Left cardiac atrium (tissue), 4 donors: ENCODE measurements around the gene LTBP1. TPM values are rescaled to one million over a fixed set of nuclear protein-coding genes. Genes with fewer than 3 reads are reported as not detected.

Experiments
- ATAC-seq, 2 donors: fragments of 200-7000 bp; cut with Tn5 transposase; one replicate each; pipeline ENCODE4 v1.9.1; 2020; ENCODE audit warnings: mild to moderate bottlenecking in 2 of 2, moderate library complexity in 2 of 2
- DNase-seq: peaks from one replicate; pipeline ENCODE4 v3.0.0-alpha.2; 2020
- intact Hi-C, 2 donors: fragments of 100-400 bp; cut with DNase I; formaldehyde crosslinking; loops; one replicate each; pipeline versions ENCODE4 v1.14.1 to v1.15.1; 2022 to 2023
- total RNA-seq, 2 donors: library from RNA; stranded (reverse); fragmentation: NEBNext Ultra II Directional; extraction: Animal tissue kit (Norgen Biotek cat#: 25700); gene quantifications; one replicate each; pipeline ENCODE4 v1.2.1, GENCODE V29; 2021
- donor health status: DM: no; HTN: yes; CAD: no.
- donor health status: DM: no; HTN: yes; CAD: no; lungs with severe emphysema.
- donor health status: DM: yes; HTN: yes; CAD: no.
- donor health status: Dilated cardiomyopathy.

Gene LTBP1
- total RNA-seq, 2 donors from 2014 or later: 121 to 160 TPM

DNA sequence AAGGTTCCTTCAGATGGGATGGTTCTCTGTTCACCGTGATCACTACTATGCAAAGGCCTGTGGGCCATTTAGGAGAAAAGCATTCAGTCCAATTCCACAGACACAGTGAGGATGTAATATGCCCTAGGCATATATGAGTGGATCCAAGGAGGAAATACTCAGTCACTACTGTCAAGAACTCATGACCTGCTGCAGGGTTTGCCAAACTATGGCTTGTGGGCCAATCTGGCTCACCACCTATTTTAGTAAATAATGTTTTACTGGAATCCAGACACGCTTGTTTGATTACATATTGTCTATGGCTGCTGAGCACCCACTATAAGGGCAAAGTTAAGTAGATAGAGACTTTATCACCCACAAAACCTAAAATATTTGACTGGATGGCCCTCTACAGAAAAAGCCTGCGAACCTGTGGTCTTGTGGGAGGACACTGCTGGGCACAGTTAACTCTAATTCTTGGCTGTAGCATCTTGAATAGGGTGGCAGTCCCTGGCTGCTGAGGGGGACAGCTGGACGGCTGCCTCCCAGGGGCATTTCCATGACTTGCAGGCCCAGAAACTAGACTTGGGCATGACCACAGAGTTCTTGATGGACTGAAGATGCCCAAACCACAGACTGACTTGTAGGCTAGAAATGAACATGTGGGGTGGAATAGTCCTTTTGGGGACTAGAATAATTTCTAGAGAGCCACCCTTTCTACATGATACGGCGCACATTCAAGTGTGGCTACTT, 20.6 kb upstream of the LTBP1 start:
- DNase-seq: no peak
- intact Hi-C loops: no loop called here
- ATAC-seq: no peak

DNA sequence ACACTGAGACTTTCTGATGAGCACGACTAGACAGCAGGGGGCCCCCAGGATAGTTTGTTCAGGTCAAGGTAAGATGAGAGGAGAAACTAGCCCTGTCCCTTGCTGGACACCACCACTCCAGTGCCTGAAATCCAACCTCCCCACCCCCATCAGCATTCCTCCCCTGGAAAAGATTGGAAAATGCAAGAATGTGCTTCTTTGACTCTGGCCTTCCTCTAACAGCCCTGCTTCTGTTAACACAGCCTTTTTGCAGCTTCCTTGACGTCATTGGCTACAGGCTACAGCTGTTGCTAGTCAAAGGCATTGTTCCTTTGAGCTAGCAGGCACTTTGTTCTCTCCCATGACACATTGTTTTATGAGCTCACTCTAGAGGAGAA, 20.1 kb upstream of the LTBP1 start:
- DNase-seq (no peak), ATAC-seq (peak in 1 of 2 donors; percentile 44)
- intact Hi-C loops: no loop called here

DNA sequence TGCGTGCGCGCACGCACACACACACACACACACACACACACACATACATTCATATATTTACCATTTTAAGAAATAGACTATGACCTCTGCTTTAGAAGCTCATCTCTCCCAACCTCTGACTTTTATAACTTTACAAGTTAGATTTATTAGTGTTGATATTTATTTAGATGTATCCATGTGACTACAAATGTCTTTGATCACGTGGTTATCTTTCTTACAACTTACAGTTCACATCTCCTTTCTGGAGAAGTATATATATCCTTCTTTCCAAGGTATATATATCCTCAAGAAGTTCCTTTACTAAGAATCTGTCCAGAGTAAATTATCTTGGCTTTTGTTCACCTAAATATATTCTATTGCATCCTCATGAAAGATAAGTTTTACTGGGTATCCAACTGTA, 16.3 kb upstream of the LTBP1 start:
- ATAC-seq (no peak), DNase-seq (no peak)
- intact Hi-C loops: no loop called here

DNA sequence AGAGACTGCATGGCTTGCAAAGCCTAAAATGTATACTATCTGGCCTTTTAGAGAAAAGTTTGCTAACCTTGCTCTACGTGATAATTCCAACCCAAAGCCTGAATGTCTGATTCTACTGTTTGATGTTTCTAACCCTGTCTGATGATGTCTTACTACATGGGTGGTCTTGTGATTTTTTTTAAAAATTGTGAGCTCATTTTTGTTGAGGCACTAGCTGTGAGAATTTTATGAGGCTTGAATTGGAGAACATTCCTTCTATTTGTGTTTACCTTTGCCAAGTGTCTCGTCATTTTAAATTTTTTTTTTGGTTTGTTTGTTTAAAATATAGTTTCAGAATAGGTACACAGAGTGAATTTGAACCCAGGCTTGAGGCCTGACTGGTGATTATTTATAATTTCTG, 15.2 kb upstream of the LTBP1 start:
- ATAC-seq: no peak
- DNase-seq: no peak
- intact Hi-C loops: no loop called here

DNA sequence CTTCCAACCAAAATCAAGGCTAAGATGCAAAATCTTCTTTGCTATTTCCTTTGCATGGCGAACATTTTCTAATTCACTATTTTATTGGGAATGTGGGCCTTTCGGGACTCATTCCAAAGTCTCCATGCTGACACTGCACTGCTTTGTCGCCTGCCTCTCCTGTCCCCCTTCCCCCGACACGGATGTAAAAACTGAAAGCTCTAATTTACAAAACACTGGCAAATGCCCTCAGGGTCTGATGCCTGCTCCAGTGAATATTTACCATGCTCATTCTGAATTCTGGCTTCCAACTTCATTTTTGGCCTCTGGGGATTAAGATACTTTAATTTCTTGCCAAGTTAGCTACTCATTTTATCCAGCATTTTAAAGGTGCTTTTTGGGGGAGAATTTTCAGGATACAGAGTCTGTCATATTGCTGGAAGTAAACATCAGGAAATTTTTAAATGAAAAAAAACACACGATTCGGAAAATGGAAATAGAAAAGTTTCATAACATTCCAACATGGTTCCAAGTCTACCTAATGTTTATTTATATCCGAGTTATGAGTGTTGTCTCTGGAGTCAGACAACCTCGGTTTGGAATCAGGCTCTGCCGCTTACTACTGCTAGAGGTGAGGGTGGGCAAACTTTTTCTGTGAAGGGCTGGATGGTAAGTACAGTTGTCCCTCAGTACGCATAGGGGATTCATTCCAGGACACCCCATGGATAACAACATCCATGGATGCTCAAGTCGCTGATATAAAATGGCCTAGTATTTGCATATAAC, 14.6 kb upstream of the LTBP1 start:
- no peak for DNase-seq
- intact Hi-C loops: no loop called here
- no peak for ATAC-seq

DNA sequence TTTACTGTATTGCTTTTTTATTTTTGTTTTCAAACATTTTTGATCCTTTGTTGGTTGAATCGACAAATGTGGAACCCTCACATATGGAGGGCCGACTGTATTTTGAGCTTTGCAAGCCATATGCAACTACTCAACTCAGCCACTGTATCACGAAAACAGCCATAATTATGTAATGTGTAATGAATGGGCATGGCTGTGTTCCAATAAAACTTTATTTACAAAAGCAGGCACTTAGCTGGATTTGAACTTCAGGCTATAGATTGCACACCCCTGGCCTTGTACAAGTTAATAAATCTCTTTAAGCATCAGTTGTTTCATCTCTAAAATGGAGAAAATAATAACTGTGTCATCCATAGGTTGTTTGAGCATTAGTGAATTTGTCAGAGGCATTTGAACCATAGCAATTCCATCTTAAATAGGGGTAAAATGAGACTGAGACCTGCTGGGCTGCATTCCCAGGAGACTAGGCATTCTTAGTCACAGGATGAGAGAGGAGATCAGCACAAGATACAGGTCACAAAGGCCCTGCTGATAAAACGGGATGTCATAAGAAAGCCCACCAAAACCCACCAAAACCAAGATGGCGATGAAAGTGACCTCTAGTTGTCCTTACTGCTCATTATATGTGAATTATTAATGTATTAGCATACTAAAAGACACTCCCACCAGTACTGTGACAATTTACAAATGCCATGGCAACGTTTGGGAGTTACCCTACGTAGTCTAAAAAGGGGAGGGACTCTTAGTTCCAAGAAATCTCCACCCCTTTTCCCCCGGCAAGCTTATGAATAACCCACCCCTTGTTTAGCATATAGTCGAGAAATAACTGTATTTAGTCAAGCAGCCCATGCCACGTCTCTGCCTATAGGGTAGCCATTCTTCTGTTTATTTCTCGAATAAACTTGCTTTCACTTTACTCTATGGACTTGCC, 13.7 kb upstream of the LTBP1 start:
- intact Hi-C loops: no loop called here
- DNase-seq (no peak), ATAC-seq (no peak)

DNA sequence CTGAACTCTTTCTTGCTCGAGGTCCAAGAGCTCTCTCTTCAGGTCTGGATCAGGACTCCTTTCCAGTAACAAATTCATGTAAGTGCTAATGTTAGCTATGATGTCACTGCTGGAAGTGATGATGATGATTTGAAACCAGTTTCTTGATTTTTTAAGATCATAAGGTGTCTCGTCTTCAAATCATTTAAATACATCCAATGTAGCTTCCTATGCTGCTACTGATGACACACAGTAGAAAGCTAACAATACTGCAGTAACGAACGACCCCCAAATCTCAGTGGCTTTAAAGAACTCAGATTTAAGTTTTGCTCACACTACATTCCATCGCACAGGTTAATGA, 13.0 kb upstream of the LTBP1 start:
- intact Hi-C loops: no loop called here
- DNase-seq (no peak), ATAC-seq (no peak)

DNA sequence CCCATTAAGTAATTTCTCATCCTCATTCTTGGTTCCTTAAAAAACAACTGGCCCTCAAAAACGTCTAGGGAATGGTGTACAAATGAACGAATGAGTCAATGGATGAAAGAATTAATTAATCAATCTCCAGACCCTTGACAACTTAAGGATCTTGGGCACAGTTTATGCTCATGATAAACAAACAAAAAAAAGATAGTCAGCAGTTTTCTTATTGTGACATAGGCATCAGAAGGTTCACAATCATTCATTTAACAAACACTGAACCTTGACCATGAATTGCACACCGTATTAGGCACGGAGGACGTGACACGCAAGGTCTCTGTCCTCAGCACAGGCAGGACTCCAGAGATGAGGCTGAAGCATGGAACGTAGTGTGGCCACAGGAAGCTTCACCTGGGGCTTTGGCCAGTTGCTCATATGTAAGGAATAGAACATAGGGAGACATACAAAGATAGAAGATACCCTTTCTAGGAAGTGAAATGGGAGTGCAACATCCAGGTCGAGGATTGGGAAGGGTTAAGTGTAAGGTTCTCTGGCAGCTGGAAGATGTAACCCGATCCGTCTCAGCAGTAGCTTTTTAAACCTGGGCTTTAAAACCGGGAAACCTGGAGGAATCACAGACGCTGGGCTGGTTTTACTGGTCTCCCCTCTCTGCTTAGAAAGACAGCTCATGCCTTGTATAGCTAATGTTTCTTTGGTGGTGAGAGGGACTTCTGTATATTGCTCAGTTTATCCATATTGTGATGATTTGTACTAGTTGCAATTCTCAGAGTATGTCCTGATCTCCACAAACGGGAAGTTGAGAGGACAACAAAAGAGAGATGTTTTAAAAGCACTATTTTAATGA, 8.9 kb upstream of the LTBP1 start:
- ATAC-seq: no peak

DNA sequence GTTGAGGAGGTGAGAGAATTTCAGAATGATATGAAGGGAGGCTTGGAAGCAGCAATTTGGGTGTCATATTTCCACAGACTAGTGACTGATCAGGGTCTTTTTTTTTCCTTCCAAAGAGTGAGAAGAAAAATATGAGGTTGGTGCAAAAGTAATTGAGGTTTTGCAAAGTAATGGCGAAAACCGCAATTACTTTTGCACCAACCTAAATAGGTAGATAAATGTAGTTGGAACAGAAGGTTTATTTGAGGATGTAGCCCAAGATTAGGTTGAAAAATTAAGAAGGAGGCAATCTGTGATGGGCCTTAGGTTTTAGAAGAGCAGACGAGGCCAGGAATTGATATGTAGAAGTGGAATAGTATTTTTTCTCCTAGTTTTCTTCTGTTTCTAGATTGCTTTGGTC, 7.8 kb upstream of the LTBP1 start:
- intact Hi-C loops: no loop called here
- no peak for DNase-seq
- no peak for ATAC-seq

More for the DNA sequence above, 8.9 kb upstream of the LTBP1 start:
- no peak for DNase-seq
- intact Hi-C loops: no loop called here

DNA sequence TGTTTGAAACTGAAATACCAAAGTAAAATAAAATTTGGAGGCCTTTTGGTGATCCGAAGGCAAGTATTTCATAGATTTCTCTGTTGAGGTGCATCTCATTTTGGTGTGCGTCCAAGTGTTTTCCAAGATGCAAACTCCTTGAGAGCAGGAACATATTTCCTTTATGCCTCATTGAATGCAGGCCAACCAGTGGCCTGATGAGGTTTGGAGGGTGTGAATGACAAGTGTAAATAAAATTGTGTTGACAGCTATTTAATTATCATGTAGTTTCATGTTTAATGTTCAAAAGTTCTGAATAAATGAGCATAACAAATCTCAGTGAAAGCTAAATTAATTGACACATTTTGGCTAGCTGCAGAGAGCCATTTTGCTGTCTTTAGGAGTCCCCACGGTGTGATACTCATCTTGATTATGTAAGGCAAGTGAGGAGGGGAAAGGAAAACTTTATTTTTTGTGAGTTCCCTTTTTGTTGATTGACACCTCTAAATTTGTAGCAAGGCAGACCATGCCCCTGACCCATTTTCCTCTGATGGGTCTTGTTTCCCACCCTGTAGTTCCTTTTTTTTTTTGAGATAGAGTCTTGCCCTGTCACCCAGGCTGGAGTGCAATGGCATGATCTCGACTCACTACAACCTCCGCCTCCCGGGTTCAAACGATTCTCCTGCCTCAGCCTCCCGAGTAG, 6.3 kb upstream of the LTBP1 start:
- intact Hi-C loops: loop anchor here in 1 of 2 donors (10.0 kb wide), 1 partner anchor 74 kb away; no protein-coding TSS in a partner anchor

DNA sequence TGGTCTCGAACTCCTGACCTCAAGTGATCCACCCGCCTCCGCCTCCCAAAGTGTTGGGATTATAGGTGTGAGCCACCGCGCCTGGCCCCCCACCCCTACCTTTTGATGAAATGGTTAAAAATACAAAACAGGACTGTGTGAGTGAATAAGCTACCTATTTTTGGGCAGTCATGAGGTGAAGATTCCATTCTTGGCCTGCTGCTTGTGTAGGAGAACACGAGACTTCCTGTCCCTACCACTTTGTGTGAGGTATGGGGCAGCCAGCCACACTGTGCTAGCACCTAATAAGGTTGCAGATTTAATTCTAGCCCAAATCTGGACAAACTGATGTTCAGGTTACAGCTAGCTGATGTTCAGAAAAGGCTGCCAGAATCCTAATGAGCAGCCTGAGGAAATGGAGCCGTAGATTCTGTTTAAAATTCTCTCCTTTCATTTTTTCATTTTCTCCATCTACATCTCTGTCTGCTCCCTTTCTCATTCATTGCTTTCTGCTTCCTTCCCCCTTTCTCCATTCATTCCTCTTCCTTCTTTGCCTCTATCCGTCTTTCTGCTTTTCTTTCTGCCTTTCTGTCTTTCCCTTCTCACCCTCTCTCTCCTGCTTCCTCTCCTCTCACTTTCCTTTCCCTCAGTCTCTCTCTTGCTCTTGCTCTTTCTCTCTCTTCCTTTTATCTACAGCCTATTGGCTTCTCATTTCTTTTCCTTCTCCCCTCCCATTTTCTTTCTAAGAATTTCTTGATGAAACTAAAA, 4.6 kb upstream of the LTBP1 start:
- ATAC-seq (no peak), DNase-seq (no peak)
- intact Hi-C loops: loop anchor here in 1 of 2 donors (10.0 kb wide), 1 partner anchor 73 kb away; no protein-coding TSS in a partner anchor

More for the DNA sequence above, 6.3 kb upstream of the LTBP1 start:
- DNase-seq: no peak
- ATAC-seq: no peak

DNA sequence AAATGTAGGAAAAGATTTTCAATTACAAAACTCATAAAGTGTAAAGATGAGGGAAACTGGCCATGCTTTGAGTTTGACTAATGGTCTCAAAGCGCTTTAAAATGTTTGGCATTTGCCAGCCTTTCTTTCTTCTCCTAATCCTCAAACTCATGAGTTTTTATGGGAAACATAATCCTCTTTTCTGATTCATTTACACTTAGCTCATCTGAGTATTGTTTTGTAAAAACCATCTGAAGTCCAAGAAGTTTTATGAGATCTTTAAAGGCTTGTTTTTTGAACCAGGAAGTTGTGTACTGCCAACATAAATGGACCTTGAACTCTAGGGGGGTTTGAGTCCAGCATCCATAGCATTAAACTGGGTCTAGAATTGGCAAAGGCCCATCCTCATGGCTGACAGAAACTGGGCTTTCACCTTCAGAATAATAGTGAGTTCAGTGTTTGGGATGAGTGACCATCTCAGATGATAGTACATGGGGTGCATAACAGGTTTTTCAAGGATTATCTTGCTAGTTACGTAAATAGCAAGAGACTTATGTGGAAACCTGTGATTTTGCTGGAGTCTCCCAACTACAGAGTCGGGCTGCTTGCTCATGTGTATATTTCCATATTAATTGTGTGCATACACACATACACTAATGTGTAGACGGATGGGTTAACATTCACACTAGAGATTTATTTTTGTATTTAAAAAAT, 3.8 kb upstream of the LTBP1 start:
- ATAC-seq (no peak), DNase-seq (no peak)
- intact Hi-C loops: loop anchor here in 1 of 2 donors (10.0 kb wide), 1 partner anchor 72 kb away; no protein-coding TSS in a partner anchor

DNA sequence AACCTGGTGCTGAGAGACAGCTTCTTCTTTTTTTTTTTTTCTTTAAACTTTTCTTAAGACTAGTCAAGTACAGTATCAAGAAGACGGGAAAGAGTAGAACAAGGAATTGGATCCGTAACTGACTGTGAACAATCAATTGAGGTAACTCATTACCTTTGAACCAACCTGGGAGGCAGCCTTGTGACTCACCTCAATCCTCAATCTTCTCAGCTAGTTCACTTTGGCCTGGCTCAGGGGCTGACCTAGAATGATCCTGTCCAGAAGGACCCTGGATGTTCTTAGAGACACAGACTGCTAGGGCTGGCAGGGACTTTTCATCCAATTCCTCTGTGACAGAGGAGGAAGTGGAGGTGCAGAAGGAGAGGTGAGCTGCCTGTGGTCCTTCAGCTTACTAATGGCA, 1.5 kb upstream of the LTBP1 start:
- intact Hi-C loops: loop anchor here (5.0 to 10.0 kb wide), 2 partner anchors 70 to 173 kb away; no protein-coding TSS in a partner anchor
- ATAC-seq (no peak), DNase-seq (no peak)

DNA sequence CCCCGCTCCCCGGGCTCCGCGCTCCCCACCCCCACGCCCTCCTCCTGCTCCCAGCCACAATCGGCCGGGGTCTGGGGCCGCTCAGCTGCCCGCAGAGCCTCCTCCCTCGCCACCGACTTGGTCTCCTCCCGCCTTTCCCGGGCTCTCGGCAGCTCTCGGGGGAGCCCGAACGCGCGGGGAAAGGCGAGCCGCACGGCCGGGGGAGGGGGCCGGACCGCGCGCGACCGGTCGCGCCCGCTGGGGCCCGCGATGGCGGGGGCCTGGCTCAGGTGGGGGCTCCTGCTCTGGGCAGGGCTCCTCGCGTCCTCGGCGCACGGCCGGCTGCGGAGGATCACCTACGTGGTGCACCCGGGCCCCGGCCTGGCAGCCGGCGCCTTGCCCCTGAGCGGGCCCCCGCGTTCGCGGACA, 327 bp downstream of the LTBP1 start:
- DNase-seq: peak; percentile 29
- intact Hi-C loops: loop anchor here (5.0 to 10.0 kb wide), 2 partner anchors 68 to 175 kb away; no protein-coding TSS in a partner anchor
- ATAC-seq: peak; percentile 36 to 43

DNA sequence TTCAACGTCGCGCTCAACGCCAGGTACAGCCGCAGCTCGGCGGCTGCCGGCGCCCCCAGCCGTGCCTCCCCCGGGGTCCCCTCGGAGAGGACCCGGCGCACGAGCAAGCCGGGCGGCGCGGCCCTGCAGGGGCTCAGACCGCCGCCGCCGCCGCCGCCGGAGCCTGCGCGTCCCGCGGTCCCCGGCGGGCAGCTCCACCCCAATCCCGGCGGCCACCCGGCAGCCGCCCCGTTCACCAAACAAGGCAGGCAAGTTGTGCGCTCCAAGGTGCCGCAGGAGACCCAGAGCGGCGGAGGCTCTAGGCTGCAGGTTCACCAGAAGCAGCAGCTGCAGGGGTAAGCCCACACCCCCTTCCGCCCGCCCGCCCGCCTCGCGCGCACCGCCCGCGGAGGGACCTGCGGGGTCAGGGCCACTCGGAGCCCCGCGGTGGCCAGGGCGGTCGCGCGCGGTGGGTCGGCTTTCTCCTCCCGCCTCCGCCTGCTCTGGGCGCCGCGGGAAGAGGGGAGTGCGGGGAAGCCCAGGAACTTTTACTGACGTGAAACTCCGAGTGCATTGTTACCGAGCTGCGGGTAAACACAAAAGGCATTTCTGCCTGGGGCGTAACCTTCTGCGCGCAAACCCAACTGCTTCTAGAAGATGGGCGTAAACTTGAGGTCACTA, 861 bp downstream of the LTBP1 start:
- intact Hi-C loops: loop anchor here (5.0 to 10.0 kb wide), 2 partner anchors 67 to 175 kb away; no protein-coding TSS in a partner anchor
- ATAC-seq (peak; percentile 62 to 64), DNase-seq (peak; percentile 42)

DNA sequence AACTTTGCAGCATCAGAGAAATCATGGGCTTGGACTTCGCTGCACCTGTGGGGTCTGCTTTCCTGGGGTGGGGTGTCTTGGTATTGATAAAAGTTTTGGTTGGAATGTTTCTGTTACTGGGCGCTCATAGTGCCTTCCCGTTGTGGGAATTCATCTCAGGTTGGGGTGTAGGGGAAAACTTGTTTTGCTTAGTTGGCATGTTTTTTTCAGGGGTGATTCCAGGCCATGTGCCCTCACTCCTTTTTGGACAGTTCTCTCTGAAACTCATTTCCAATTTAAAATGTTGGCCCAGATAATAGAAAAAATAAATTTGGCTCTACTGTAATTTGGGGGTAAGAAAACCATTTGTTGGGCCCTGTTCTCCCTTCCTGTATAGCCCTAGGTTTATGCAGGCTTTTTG, 1.5 kb downstream of the LTBP1 start:
- no peak for ATAC-seq
- DNase-seq: no peak
- intact Hi-C loops: loop anchor here (5.0 to 10.0 kb wide), 2 partner anchors 67 to 176 kb away; no protein-coding TSS in a partner anchor
